Measurements from ENCODE around the gene ABCA3. TPM values are rescaled to one million over a fixed set of nuclear protein-coding genes. Genes with fewer than 3 reads are reported as not detected.

The ABCA3 gene
- total RNA-seq, 4 donors from 2014 or later: 7.5 to 27.5 (median 12.3) TPM

GRCh38 chr16:2280461-2280860 lies 60.1 kb downstream of the ABCA3 start:
- no peak overlapping the region for H3K27ac ChIP-seq
- no peak for TF ChIP-seq POLR2AphosphoS5 (IDR thresholded peaks at IDR 0.05)
- TF ChIP-seq EP300 (IDR thresholded peaks at IDR 0.05): no peak
- no peak for TF ChIP-seq CTCF (IDR thresholded peaks at IDR 0.05)
- TF ChIP-seq POLR2A (IDR thresholded peaks at IDR 0.05): no peak
- H3K4me1 ChIP-seq: no peaks in the 10 kb centered on the region
- peaks cover 0 to 87% of the 10 kb centered on the region in 2 donors for H3K36me3 ChIP-seq
- ATAC-seq: no peak
- no peaks in the 10 kb centered on the region for H3K27me3 ChIP-seq
- no peaks in the 10 kb centered on the region for H3K9me3 ChIP-seq
- no peak overlapping the region for H3K4me3 ChIP-seq
- 100% methylated on average over 3 of the region's 8 CpGs; no CpG with 5 or more reads in 1 of the 2 donors for WGBS, 2 donors (ENCODE audit: low coverage in 1 of 2)

DNA sequence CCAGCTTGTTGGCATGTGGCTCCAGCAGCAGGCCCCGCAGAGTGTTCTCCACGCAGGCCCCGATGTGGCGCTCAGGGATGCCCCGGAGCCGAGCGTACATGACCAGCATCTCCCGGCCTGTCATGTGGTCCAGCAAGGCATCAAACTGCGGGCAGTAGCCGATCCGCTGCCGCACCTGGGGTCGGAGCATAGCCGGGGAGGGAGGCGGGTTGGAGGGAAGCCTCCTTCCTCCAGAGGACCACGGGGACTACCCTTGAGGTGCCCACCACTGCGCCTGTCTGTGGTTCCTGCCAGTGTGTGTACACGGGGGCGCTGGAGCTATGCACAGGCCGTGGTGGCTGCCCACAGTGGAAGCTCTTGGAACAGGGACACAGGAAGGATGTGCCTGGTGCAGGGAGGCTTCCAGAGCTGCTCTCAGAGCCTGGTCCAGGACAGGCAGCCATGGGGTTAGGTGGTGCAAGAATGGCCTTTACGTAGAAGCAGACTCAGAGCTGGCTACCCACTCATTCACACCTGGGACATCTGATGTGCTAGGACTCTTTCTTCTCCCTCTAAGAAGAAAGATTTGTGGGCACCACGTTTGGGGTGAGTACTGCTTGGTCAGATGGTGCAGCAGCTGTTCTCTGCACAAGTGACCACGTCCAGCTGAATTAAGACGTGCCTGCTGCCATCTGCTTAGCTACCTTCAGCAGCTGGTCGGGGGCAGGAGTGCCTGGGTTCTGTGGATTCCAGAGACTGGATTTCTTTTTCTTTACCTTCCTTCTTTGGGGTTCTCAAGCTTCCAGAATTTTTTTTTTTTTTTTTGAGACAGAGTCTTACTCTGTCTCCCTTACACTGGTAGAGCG lies 61.4 kb downstream of the ABCA3 start:
- 80 to 100% methylated on average over 3 to 5 of the region's 26 CpGs for WGBS, 2 donors (ENCODE audit: low coverage in 1 of 2)
- peaks cover 0 to 74% of the 10 kb centered on the region in 2 donors for H3K36me3 ChIP-seq
- no peak for TF ChIP-seq POLR2AphosphoS5 (IDR thresholded peaks at IDR 0.05)
- no peak for TF ChIP-seq CTCF (IDR thresholded peaks at IDR 0.05)
- no peak for TF ChIP-seq EP300 (IDR thresholded peaks at IDR 0.05)
- TF ChIP-seq POLR2A (IDR thresholded peaks at IDR 0.05): no peak

DNA sequence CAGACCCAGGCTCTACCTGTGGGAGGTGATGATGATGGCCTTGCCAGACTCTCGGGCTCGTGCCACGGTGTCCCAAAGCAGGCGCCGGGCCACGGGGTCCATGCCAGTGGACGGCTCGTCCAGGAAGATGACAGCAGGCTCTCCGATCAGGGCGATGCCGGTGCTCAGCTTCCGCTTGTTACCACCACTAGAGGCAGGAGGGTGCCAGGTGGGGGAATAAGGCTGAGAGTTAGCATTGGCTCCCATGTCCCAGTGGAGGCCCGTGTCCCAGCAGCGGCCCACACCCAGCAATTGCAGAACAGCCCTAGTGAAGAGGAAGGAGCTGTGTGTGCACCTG lies 62.3 kb downstream of the ABCA3 start:
- H3K4me3 ChIP-seq: no peak overlapping the region
- no peaks in the 10 kb centered on the region for H3K4me1 ChIP-seq
- WGBS, 2 donors (ENCODE audit: low coverage in 1 of 2): 67 to 80% methylated on average over 1 to 2 of the region's 14 CpGs
- no peak overlapping the region for H3K27ac ChIP-seq
- TF ChIP-seq CTCF (IDR thresholded peaks at IDR 0.05) (no peak), POLR2AphosphoS5 (IDR thresholded peaks at IDR 0.05) (no peak), EP300 (IDR thresholded peaks at IDR 0.05) (no peak), POLR2A (IDR thresholded peaks at IDR 0.05) (no peak)
- H3K9me3 ChIP-seq: no peaks in the 10 kb centered on the region
- no peak for ATAC-seq
- H3K27me3 ChIP-seq: no peaks in the 10 kb centered on the region
- peaks cover 0 to 64% of the 10 kb centered on the region in 2 donors for H3K36me3 ChIP-seq

More for the DNA sequence above, 61.4 kb downstream of the ABCA3 start:
- no peak overlapping the region for H3K27ac ChIP-seq
- no peaks in the 10 kb centered on the region for H3K9me3 ChIP-seq
- no peak for ATAC-seq
- no peaks in the 10 kb centered on the region for H3K4me1 ChIP-seq
- no peaks in the 10 kb centered on the region for H3K27me3 ChIP-seq
- H3K4me3 ChIP-seq: no peak overlapping the region

- H3K27me3 ChIP-seq: no peaks in the 10 kb centered on the region
- TF ChIP-seq POLR2A (IDR thresholded peaks at IDR 0.05) (no peak), CTCF (IDR thresholded peaks at IDR 0.05) (no peak), EP300 (IDR thresholded peaks at IDR 0.05) (no peak), POLR2AphosphoS5 (IDR thresholded peaks at IDR 0.05) (no peak)
- H3K4me1 ChIP-seq: no peaks in the 10 kb centered on the region
- ATAC-seq: no peak
- 96% methylated on average over 5 of the region's 25 CpGs; no CpG with 5 or more reads in 1 of the 2 donors for WGBS, 2 donors (ENCODE audit: low coverage in 1 of 2)
- H3K9me3 ChIP-seq: no peaks in the 10 kb centered on the region
- H3K36me3 ChIP-seq: peaks cover 0 to 59% of the 10 kb centered on the region in 2 donors
- H3K4me3 ChIP-seq: no peak overlapping the region
- H3K27ac ChIP-seq: no peak overlapping the region
These were observed 62.9 kb downstream of the ABCA3 start for GRCh38 chr16:2277466-2278271.

Data from gastroesophageal sphincter (tissue), 4 donors.